ENCODE measurements around the gene PRKCE. TPM values are rescaled to one million over a fixed set of nuclear protein-coding genes. Genes with fewer than 3 reads are reported as not detected.

Gene PRKCE
- total RNA-seq, 3 donors from 2014 or later (not counting 1 experiment from before 2014, with no cell fraction given) = 35.2 to 42.1 (median 38.6) TPM

GRCh38 chr2:45992741-45993475 is 341.4 kb downstream of the PRKCE start:
- Histone ChIP-seq H3K27me3 (ENCODE audit: control insufficient read depth, insufficient read depth, low read length) (no peaks in the 10 kb centered on the region), H3K9me3 (ENCODE audit: control insufficient read depth, insufficient read depth, low read length) (no peaks in the 10 kb centered on the region), H3K4me1 (ENCODE audit: control insufficient read depth, insufficient read depth, low read length) (no peaks in the 10 kb centered on the region), H3K36me3 (ENCODE audit: control insufficient read depth, insufficient read depth, low read length) (no peaks in the 10 kb centered on the region), H3K4me3 (ENCODE audit: low read length) (no peak overlapping the region), H3K27ac (ENCODE audit: low read length) (no peak overlapping the region)
- ATAC-seq (no peak), DNase-seq (no peak)
- H3K27ac Mint-ChIP-seq = no peak overlapping the region
- H3K36me3 Mint-ChIP-seq = no peaks in the 10 kb centered on the region
- H3K9me3 Mint-ChIP-seq = no peaks in the 10 kb centered on the region
- no peaks in the 10 kb centered on the region for H3K4me1 Mint-ChIP-seq
- no peak overlapping the region for H3K4me3 Mint-ChIP-seq
- no peak for TF ChIP-seq CTCF (IDR thresholded peaks at IDR 0.05)
- WGBS (ENCODE audit: insufficient coverage) = 86% methylated on average over 6 of the region's 7 CpGs
- intact Hi-C loops (cut with micrococcal nuclease) = loop anchor here (1.0 to 5.0 kb wide), 3 partner anchors 374 to 659 kb away; no protein-coding TSS in a partner anchor
- H3K27me3 Mint-ChIP-seq (ENCODE audit: low read depth in 2 of 2) = no peaks in the 10 kb centered on the region

- H3K27me3 ChIP-seq (ENCODE audit: control insufficient read depth, insufficient read depth, low read length) = no peaks in the 10 kb centered on the region
- H3K4me3 Mint-ChIP-seq = no peak overlapping the region
- no peaks in the 10 kb centered on the region for H3K4me1 Mint-ChIP-seq
- DNase-seq (peak; percentile 30 to 82), ATAC-seq (peak; percentile 65 to 75 (median 71))
- no peaks in the 10 kb centered on the region for H3K36me3 ChIP-seq (ENCODE audit: control insufficient read depth, insufficient read depth, low read length)
- 74% methylated on average over 6 of the region's 6 CpGs for WGBS (ENCODE audit: insufficient coverage)
- H3K4me3 ChIP-seq (ENCODE audit: low read length) = no peak overlapping the region
- no peaks in the 10 kb centered on the region for H3K27me3 Mint-ChIP-seq (ENCODE audit: low read depth in 2 of 2)
- no peaks in the 10 kb centered on the region for H3K9me3 Mint-ChIP-seq
- peak; percentile 81 for TF ChIP-seq CTCF (IDR thresholded peaks at IDR 0.05)
- no peak overlapping the region for H3K27ac ChIP-seq (ENCODE audit: low read length)
- H3K4me1 ChIP-seq (ENCODE audit: control insufficient read depth, insufficient read depth, low read length) = no peaks in the 10 kb centered on the region
- H3K36me3 Mint-ChIP-seq = no peaks in the 10 kb centered on the region
- no peak overlapping the region for H3K27ac Mint-ChIP-seq
- intact Hi-C loops (cut with micrococcal nuclease) = loop anchor here (1.0 to 5.0 kb wide), 3 partner anchors 374 to 659 kb away; no protein-coding TSS in a partner anchor
- no peaks in the 10 kb centered on the region for H3K9me3 ChIP-seq (ENCODE audit: control insufficient read depth, insufficient read depth, low read length)
Observed at GRCh38 chr2:45993476-45993991, 342.1 kb downstream of the PRKCE start.

- Histone ChIP-seq H3K4me3 (ENCODE audit: low read length) (no peak overlapping the region), H3K4me1 (ENCODE audit: control insufficient read depth, insufficient read depth, low read length) (no peaks in the 10 kb centered on the region), H3K27ac (ENCODE audit: low read length) (no peak overlapping the region), H3K36me3 (ENCODE audit: control insufficient read depth, insufficient read depth, low read length) (no peaks in the 10 kb centered on the region), H3K27me3 (ENCODE audit: control insufficient read depth, insufficient read depth, low read length) (no peaks in the 10 kb centered on the region), H3K9me3 (ENCODE audit: control insufficient read depth, insufficient read depth, low read length) (no peaks in the 10 kb centered on the region)
- intact Hi-C loops (cut with micrococcal nuclease) = loop anchor here (5.0 kb wide), 2 partner anchors 373 to 658 kb away; no protein-coding TSS in a partner anchor
- Mint-ChIP-seq H3K4me1 (no peaks in the 10 kb centered on the region), H3K9me3 (no peaks in the 10 kb centered on the region), H3K36me3 (no peaks in the 10 kb centered on the region), H3K27me3 (ENCODE audit: low read depth in 2 of 2) (no peaks in the 10 kb centered on the region), H3K27ac (no peak overlapping the region), H3K4me3 (no peak overlapping the region)
- WGBS (ENCODE audit: insufficient coverage) = 75% methylated on average over 3 of the region's 3 CpGs
- ATAC-seq (no peak), DNase-seq (no peak)
- TF ChIP-seq CTCF (IDR thresholded peaks at IDR 0.05) = no peak
Observed at GRCh38 chr2:45994060-45994459, 342.6 kb downstream of the PRKCE start.
